ENCODE measurements around the gene ARHGEF16.

Gene ARHGEF16

GRCh38 chr1:3452866-3453175, 1.6 kb upstream of the ARHGEF16 start:
- Histone ChIP-seq H3K9me3 (replicated peaks; ENCODE audit: insufficient read depth, low read length) (no peaks in the 10 kb centered on the region), H3K27me3 (replicated peaks; ENCODE audit: insufficient read depth, low read length) (peaks cover 88% of the 10 kb centered on the region), H3K4me2 (ENCODE audit: low read depth, low read length) (no peak overlapping the region), H3K36me3 (replicated peaks; ENCODE audit: insufficient read depth, low read length) (no peaks in the 10 kb centered on the region), H3K4me3 (ENCODE audit: low read length) (no peak overlapping the region), H2AFZ (ENCODE audit: low read length) (no peak overlapping the region), H4K20me1 (ENCODE audit: insufficient read depth, low read length) (no peaks in the 10 kb centered on the region), H3F3A (ENCODE audit: insufficient read depth, low read length) (no peaks in the 10 kb centered on the region), H3K9me2 (replicated peaks; ENCODE audit: insufficient read depth, low read length) (no peaks in the 10 kb centered on the region), H3K9ac (ENCODE audit: low read length) (no peak overlapping the region), H3K27ac (ENCODE audit: low read length) (no peak overlapping the region), H3K4me1 (ENCODE audit: low read length) (peaks cover 2% of the 10 kb centered on the region; the same call in 1 of the 2 replicates), H3K79me2 (ENCODE audit: low read length) (no peaks in the 10 kb centered on the region)
- no peak for DNase-seq
- TF ChIP-seq EZH2phosphoT487 (IDR thresholded peaks at IDR 0.05; ENCODE audit: low read length) = no peak
- TF ChIP-seq EZH2 (optimal IDR thresholded peaks at IDR 0.05; ENCODE audit: low read depth, low read length) = no peak
- TF ChIP-seq CTCF (IDR thresholded peaks at IDR 0.05; ENCODE audit: low read length) = no peak

- Histone ChIP-seq H3K4me3 (ENCODE audit: low read length) (no peak overlapping the region), H4K20me1 (ENCODE audit: insufficient read depth, low read length) (no peaks in the 10 kb centered on the region), H3K79me2 (ENCODE audit: low read length) (no peaks in the 10 kb centered on the region), H3K4me2 (ENCODE audit: low read depth, low read length) (no peak overlapping the region), H3K27me3 (replicated peaks; ENCODE audit: insufficient read depth, low read length) (peaks cover 88% of the 10 kb centered on the region), H3F3A (ENCODE audit: insufficient read depth, low read length) (no peaks in the 10 kb centered on the region), H2AFZ (ENCODE audit: low read length) (no peak overlapping the region), H3K9me3 (replicated peaks; ENCODE audit: insufficient read depth, low read length) (no peaks in the 10 kb centered on the region), H3K9ac (ENCODE audit: low read length) (no peak overlapping the region), H3K27ac (ENCODE audit: low read length) (no peak overlapping the region), H3K9me2 (replicated peaks; ENCODE audit: insufficient read depth, low read length) (no peaks in the 10 kb centered on the region), H3K4me1 (ENCODE audit: low read length) (peaks cover 2% of the 10 kb centered on the region; the same call in 1 of the 2 replicates), H3K36me3 (replicated peaks; ENCODE audit: insufficient read depth, low read length) (no peaks in the 10 kb centered on the region)
- peak; percentile 80 for TF ChIP-seq CTCF (IDR thresholded peaks at IDR 0.05; ENCODE audit: low read length)
- TF ChIP-seq EZH2 (optimal IDR thresholded peaks at IDR 0.05; ENCODE audit: low read depth, low read length) = no peak
- DNase-seq = peak; percentile 41
Observed at GRCh38 chr1:3453203-3453761, 1.2 kb upstream of the ARHGEF16 start.

- no peak for DNase-seq
Observed at GRCh38 chr1:3454811-3455618, 550 bp downstream of the ARHGEF16 start.

More at GRCh38 chr1:3454811-3455618, 550 bp downstream of the ARHGEF16 start:
- H4K20me1 ChIP-seq (ENCODE audit: insufficient read depth, low read length) = no peaks in the 10 kb centered on the region
- H2AFZ ChIP-seq (ENCODE audit: low read length) = no peak overlapping the region
- no peaks in the 10 kb centered on the region for H3K79me2 ChIP-seq (ENCODE audit: low read length)
- no peak overlapping the region for H3K27ac ChIP-seq (ENCODE audit: low read length)
- TF ChIP-seq EZH2 (optimal IDR thresholded peaks at IDR 0.05; ENCODE audit: low read depth, low read length) (no peak), CTCF (IDR thresholded peaks at IDR 0.05; ENCODE audit: low read length) (no peak), EZH2phosphoT487 (IDR thresholded peaks at IDR 0.05; ENCODE audit: low read length) (no peak)
- no peaks in the 10 kb centered on the region for H3K36me3 ChIP-seq (replicated peaks; ENCODE audit: insufficient read depth, low read length)
- H3K4me3 ChIP-seq (ENCODE audit: low read length) = no peak overlapping the region
- H3K4me1 ChIP-seq (ENCODE audit: low read length) = peaks cover 2% of the 10 kb centered on the region; the same call in 1 of the 2 replicates
- no peak overlapping the region for H3K9ac ChIP-seq (ENCODE audit: low read length)
- peaks cover 91% of the 10 kb centered on the region for H3K27me3 ChIP-seq (replicated peaks; ENCODE audit: insufficient read depth, low read length)
- no peaks in the 10 kb centered on the region for H3F3A ChIP-seq (ENCODE audit: insufficient read depth, low read length)
- no peaks in the 10 kb centered on the region for H3K9me2 ChIP-seq (replicated peaks; ENCODE audit: insufficient read depth, low read length)
- no peaks in the 10 kb centered on the region for H3K9me3 ChIP-seq (replicated peaks; ENCODE audit: insufficient read depth, low read length)
- no peak overlapping the region for H3K4me2 ChIP-seq (ENCODE audit: low read depth, low read length)
